Measurements from ENCODE around the gene TBC1D5. TPM values are rescaled to one million over a fixed set of nuclear protein-coding genes. Genes with fewer than 3 reads are reported as not detected.

The TBC1D5 gene
- polyA plus RNA-seq, 2 of the 4 experiments (the other 2 are of a cell fraction) = 36.7 to 72.2 TPM

DNA sequence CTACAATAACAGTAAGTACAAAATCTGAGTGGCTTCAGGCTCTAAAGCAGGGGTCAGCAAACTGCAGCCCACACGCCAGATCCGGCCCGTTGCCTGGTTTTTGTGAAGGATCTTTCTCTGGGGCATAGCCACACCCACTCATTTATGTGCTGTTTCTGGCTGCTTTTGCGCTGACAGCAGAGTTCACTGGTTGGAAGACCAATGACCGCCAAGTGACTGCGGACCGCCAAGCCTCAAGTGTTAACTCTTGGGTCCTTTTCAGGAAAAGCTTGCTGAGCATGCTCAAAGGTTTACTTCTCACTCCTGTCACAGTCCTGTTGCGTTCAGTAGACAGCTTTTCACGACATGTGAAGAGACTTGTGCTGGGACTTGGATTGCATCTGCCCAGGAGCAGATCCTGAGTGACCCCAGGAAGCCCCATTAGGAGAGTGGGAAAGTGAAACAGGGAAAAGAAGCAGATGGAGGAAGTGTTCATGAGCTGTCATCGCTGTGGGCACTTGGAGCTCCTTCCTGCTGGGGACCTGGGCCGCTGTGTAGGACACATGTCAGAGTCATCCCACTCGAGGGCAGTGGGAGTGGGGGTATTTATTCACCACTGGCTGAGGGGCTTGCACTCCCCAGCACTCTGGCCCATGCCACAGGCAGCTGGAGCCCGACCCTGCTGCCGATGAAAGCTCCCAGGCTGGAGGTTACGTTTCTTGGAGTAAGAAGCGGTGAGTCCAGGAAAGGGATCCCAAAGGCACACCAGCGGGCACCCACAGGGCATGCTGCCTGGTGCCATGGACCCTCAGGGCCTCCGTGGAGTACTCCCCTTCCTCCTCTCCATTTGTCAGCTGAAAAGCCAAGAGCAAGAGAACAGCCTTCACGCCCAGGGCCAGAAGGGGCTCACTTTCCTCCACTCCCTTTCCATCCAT is 608.5 kb downstream of the TBC1D5 start:
- no peak for FAIRE-seq
- no peak for ATAC-seq
- no peaks in the 10 kb centered on the region for H3K9me3 ChIP-seq
- no peak for TF ChIP-seq SMC3 (IDR thresholded peaks at IDR 0.05)
- no peak for TF ChIP-seq EHMT2 (IDR thresholded peaks at IDR 0.05; ENCODE audit: low read depth)
- TF ChIP-seq RCOR1 (IDR thresholded peaks at IDR 0.05; ENCODE audit: low read depth, low read length) = no peak
- no peak for TF ChIP-seq RFX5 (IDR thresholded peaks at IDR 0.05)
- no peak for TF ChIP-seq ZFP36 (IDR thresholded peaks at IDR 0.05; ENCODE audit: borderline replicate concordance, partially characterized antibody)
- TF ChIP-seq PHF8 (IDR thresholded peaks at IDR 0.05; ENCODE audit: borderline replicate concordance, low read depth) = no peak
- no peak for TF ChIP-seq RARB (CRISPR knock-in tag; IDR thresholded peaks at IDR 0.05)
- TF ChIP-seq, protein P1, sequence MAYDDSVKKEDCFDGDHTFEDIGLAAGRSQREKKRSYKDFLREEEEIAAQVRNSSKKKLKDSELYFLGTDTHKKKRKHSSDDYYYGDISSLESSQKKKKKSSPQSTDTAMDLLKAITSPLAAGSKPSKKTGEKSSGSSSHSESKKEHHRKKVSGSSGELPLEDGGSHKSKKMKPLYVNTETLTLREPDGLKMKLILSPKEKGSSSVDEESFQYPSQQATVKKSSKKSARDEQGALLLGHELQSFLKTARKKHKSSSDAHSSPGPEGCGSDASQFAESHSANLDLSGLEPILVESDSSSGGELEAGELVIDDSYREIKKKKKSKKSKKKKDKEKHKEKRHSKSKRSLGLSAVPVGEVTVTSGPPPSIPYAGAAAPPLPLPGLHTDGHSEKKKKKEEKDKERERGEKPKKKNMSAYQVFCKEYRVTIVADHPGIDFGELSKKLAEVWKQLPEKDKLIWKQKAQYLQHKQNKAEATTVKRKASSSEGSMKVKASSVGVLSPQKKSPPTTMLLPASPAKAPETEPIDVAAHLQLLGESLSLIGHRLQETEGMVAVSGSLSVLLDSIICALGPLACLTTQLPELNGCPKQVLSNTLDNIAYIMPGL (CRISPR knock-in tag; IDR thresholded peaks at IDR 0.05; ENCODE audit: borderline replicate concordance) = no peak
- TF ChIP-seq HDAC2 (IDR thresholded peaks at IDR 0.05) = no peak
- TF ChIP-seq TP53 (CRISPR knock-in tag; IDR thresholded peaks at IDR 0.05) = no peak
- no peak for TF ChIP-seq MYC (IDR thresholded peaks at IDR 0.05; ENCODE audit: borderline replicate concordance, low read length)
- TF ChIP-seq GATA3 (IDR thresholded peaks at IDR 0.05; ENCODE audit: borderline replicate concordance) = no peak
- no peak for TF ChIP-seq HEYL (CRISPR knock-in tag; IDR thresholded peaks at IDR 0.05)
- DNase-seq (ENCODE audit: low read depth in 1 of 2, low spot score in 1 of 2) = no peak
- H3K27ac ChIP-seq = no peak overlapping the region
- ChIA-PET POLR2A (no interaction called here), CTCF (interaction anchor here (1.2 to 1.5 kb wide), 3 partner anchors 10 to 171 kb away, joined by 3 to 4 read pairs (median 3); no protein-coding TSS in a partner anchor)
- no peak overlapping the region for H3K4me3 ChIP-seq
- no peaks in the 10 kb centered on the region for H3K4me1 ChIP-seq
- no peak overlapping the region for H3K4me2 ChIP-seq
- 80% methylated on average over 19 of the region's 19 CpGs for WGBS (ENCODE audit: missing lambda C conversion rate)

DNA sequence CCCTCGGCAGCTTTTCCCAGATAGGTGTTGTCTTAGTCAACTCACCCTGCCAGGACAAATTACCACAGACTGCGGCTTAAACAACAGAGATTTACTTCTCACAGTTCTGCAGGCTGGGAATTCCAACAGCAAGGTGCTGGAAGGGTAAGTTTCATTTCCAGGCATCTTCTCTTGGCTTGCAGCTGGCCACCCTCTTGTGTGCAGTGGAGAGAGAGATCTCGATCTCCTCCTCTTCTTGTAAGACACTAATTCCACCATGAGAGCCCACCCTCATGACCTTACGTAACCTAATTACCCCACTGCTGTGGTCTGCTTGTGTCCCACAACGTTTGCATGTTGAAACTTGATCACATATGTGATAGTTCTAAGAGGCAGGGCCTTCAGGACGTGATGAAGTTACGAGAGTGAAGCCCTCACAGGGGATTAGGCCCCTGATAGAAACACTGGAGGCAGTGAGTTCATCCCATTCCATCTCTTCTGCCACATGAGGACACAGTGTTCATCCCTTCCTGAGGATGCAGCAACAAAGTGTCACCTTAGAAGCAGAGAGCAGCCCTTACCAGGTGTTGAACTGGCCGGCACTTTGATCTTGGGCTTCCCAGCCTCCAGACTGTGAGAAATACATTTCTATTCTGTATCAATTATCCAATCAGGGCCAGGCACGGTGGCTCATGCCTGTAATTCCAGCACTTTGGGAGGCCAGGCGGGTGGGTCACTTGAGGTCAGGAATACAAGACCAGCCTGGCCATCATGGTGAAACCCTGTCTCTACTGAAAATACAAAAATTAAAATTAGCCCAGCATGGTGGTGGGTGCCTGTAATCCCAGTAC is 609.9 kb downstream of the TBC1D5 start:
- H3K27ac ChIP-seq = no peak overlapping the region
- TF ChIP-seq ESRRA (IDR thresholded peaks at IDR 0.05; ENCODE audit: borderline replicate concordance, low read length) = no peak
- no peak for TF ChIP-seq TP53 (CRISPR knock-in tag; IDR thresholded peaks at IDR 0.05)
- no peak for TF ChIP-seq ZSCAN20 (CRISPR knock-in tag; IDR thresholded peaks at IDR 0.05)
- no peak for TF ChIP-seq HDAC2 (IDR thresholded peaks at IDR 0.05)
- no peak for TF ChIP-seq EHF (CRISPR knock-in tag; IDR thresholded peaks at IDR 0.05)
- no peak for TF ChIP-seq POLR2AphosphoS2 (conservative IDR thresholded peaks at IDR 0.05; ENCODE audit: low read length)
- no peak for TF ChIP-seq MYC (IDR thresholded peaks at IDR 0.05; ENCODE audit: borderline replicate concordance, low read length)
- no peak for TF ChIP-seq CEBPB (IDR thresholded peaks at IDR 0.05)
- TF ChIP-seq, protein P2, sequence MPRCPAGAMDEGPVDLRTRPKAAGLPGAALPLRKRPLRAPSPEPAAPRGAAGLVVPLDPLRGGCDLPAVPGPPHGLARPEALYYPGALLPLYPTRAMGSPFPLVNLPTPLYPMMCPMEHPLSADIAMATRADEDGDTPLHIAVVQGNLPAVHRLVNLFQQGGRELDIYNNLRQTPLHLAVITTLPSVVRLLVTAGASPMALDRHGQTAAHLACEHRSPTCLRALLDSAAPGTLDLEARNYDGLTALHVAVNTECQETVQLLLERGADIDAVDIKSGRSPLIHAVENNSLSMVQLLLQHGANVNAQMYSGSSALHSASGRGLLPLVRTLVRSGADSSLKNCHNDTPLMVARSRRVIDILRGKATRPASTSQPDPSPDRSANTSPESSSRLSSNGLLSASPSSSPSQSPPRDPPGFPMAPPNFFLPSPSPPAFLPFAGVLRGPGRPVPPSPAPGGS (IDR thresholded peaks at IDR 0.05) = no peak
- TF ChIP-seq BHLHE40 (IDR thresholded peaks at IDR 0.05; ENCODE audit: low read depth, low read length) = no peak
- no peak for FAIRE-seq
- no peaks in the 10 kb centered on the region for H3K4me1 ChIP-seq
- ATAC-seq = no peak
- no peak for DNase-seq (ENCODE audit: low read depth in 1 of 2, low spot score in 1 of 2)
- CTCF ChIA-PET = interaction anchor here (1.5 kb wide), 1 partner anchor 12 kb away, joined by 4 read pairs; no protein-coding TSS in a partner anchor
- no peaks in the 10 kb centered on the region for H3K9me3 ChIP-seq
- POLR2A ChIA-PET = no interaction called here
- 63% methylated on average over 10 of the region's 10 CpGs for WGBS (ENCODE audit: missing lambda C conversion rate)
- no peak overlapping the region for H3K4me2 ChIP-seq
- H3K4me3 ChIP-seq = no peak overlapping the region

Measured in A549 (cell line).